ENCODE data around the gene OAS2.

OAS2 gene

DNA sequence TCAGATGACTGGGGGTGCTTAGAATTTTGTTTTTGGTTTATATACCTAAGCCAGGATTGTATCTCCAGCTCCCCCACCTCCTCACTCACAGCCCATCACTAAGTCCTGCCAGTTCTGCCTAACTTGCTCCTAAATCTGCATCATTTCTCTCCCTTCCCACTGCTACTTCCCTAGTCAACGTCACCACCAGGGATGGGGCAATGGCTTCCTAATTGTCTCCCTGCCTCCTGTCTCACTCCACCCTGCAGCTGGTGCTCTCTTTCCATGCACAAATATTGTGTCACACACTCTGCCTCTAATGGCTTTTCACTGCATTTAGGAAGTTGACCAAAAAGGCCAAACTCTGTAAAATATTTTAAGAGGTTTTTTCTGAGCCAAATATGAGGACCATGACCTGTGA, 11.5 kb downstream of the OAS2 start:
- TF ChIP-seq, protein P1, sequence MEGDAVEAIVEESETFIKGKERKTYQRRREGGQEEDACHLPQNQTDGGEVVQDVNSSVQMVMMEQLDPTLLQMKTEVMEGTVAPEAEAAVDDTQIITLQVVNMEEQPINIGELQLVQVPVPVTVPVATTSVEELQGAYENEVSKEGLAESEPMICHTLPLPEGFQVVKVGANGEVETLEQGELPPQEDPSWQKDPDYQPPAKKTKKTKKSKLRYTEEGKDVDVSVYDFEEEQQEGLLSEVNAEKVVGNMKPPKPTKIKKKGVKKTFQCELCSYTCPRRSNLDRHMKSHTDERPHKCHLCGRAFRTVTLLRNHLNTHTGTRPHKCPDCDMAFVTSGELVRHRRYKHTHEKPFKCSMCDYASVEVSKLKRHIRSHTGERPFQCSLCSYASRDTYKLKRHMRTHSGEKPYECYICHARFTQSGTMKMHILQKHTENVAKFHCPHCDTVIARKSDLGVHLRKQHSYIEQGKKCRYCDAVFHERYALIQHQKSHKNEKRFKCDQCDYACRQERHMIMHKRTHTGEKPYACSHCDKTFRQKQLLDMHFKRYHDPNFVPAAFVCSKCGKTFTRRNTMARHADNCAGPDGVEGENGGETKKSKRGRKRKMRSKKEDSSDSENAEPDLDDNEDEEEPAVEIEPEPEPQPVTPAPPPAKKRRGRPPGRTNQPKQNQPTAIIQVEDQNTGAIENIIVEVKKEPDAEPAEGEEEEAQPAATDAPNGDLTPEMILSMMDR (IDR thresholded peaks at IDR 0.05; ENCODE audit: unreplicated experiment in 3 of 3): no peak
- Mint-ChIP-seq H3K27ac (no peak overlapping the region), H3K36me3 (ENCODE audit: low read depth) (no peaks in the 10 kb centered on the region), H3K4me3 (no peak overlapping the region), H3K27me3 (ENCODE audit: low read depth) (peaks cover 37% of the 10 kb centered on the region), H3K9me3 (peaks cover 15% of the 10 kb centered on the region), H3K4me1 (no peaks in the 10 kb centered on the region)

DNA sequence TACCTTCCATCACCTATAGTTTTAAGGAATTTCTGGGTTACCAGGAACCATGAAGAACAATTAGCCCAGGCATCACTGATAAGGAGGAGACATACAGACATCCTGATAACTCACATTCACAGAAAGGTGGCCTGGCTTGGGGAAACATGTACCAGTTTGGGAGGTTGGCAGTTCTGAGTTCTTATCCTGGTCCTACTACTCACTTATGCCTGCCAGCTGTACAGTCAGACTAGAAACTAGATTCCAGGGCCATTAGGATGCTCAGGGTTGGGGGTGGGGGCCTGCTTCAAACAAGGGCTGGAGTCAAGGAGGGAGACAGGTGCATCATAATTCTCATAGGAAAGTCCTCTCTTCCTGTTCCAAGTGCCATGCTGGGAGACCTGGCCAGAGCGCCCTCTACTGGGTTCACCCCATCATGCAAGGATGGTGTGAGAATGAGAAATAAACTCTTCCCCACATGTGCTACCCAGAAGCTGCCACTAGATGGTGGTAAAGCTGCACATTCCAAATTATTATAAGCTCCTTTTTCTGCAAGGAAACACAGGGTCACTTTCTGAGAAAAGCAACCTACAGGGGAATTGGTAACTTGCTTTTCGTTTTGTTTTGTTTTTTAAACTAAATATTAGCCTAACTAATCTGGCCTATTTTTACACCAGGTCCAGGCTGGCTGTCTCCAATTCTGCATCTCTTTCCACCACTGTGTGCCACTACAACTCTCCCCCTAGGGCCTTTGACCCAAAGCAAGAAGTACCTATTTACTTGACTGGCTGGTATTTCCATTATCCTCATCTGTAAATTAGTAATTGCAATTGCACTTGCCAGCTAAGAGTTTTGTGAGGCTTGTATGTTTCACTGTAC, 14.5 kb downstream of the OAS2 start:
- Mint-ChIP-seq H3K9me3 (peaks cover 10% of the 10 kb centered on the region), H3K27me3 (ENCODE audit: low read depth) (peaks cover 46% of the 10 kb centered on the region), H3K27ac (no peak overlapping the region), H3K4me3 (no peak overlapping the region), H3K36me3 (ENCODE audit: low read depth) (no peaks in the 10 kb centered on the region), H3K4me1 (no peaks in the 10 kb centered on the region)
- TF ChIP-seq, protein P1 (IDR thresholded peaks at IDR 0.05; ENCODE audit: unreplicated experiment in 3 of 3): peak; percentile 75 to 83 (median 77)

DNA sequence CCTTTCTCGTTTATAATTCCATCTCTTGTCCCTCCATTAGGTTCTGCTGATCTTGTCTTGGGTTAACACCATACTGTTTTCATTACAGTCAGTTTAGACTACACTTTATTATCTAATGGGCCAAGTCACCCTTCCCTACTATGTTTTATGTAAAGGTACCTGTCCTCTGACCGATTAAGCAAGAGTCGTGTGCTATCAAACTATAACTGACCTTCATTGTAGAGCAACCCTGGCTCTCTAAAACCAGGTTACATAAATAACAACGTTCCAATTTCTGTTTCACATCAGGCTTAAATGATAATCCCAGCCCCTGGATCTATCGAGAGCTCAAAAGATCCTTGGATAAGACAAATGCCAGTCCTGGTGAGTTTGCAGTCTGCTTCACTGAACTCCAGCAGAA, 16.7 kb downstream of the OAS2 start:
- H3K27me3 Mint-ChIP-seq (ENCODE audit: low read depth): peaks cover 43% of the 10 kb centered on the region
- no peak overlapping the region for H3K4me3 Mint-ChIP-seq
- H3K36me3 Mint-ChIP-seq (ENCODE audit: low read depth): no peaks in the 10 kb centered on the region
- no peaks in the 10 kb centered on the region for H3K4me1 Mint-ChIP-seq
- peaks cover 16% of the 10 kb centered on the region for H3K9me3 Mint-ChIP-seq
- TF ChIP-seq, protein P1 (IDR thresholded peaks at IDR 0.05; ENCODE audit: unreplicated experiment in 3 of 3): no peak
- no peak overlapping the region for H3K27ac Mint-ChIP-seq

GRCh38 chr12:112996501-112996900, 18.2 kb downstream of the OAS2 start:
- peaks cover 19% of the 10 kb centered on the region for H3K9me3 Mint-ChIP-seq
- H3K36me3 Mint-ChIP-seq (ENCODE audit: low read depth): no peaks in the 10 kb centered on the region
- TF ChIP-seq, protein P1 (IDR thresholded peaks at IDR 0.05; ENCODE audit: unreplicated experiment in 3 of 3): no peak
- no peaks in the 10 kb centered on the region for H3K4me1 Mint-ChIP-seq
- H3K27ac Mint-ChIP-seq: no peak overlapping the region
- no peak overlapping the region for H3K4me3 Mint-ChIP-seq
- peaks cover 40% of the 10 kb centered on the region for H3K27me3 Mint-ChIP-seq (ENCODE audit: low read depth)

- TF ChIP-seq, protein P1 (IDR thresholded peaks at IDR 0.05; ENCODE audit: unreplicated experiment in 3 of 3): no peak
- Mint-ChIP-seq H3K9me3 (peaks cover 15% of the 10 kb centered on the region), H3K36me3 (ENCODE audit: low read depth) (no peaks in the 10 kb centered on the region), H3K27ac (no peak overlapping the region), H3K4me1 (no peaks in the 10 kb centered on the region), H3K27me3 (ENCODE audit: low read depth) (peaks cover 41% of the 10 kb centered on the region), H3K4me3 (no peak overlapping the region)
Measured at GRCh38 chr12:112997506-112997905, 19.2 kb downstream of the OAS2 start.
